Thymus (tissue), 11 donors: Measurements from ENCODE around the gene RSRC1. TPM values are rescaled to one million over a fixed set of nuclear protein-coding genes. Genes with fewer than 3 reads are reported as not detected.

Experiments used
- DNase-seq, 9 donors: peaks; one replicate each; pipeline ENCODE4 v3.0.0-alpha.2; 2013; ENCODE audit warnings: low spot score in 9 of 9, low read depth in 6 of 9, missing footprints in 1 of 9
- H3K27ac ChIP-seq, 2 donors: one replicate each; pipeline ENCODE4 v1.5.1; 2013; ENCODE audit warnings: control low read depth in 1 of 2, low read depth in 1 of 2, low read length in 1 of 2, mild to moderate bottlenecking in 1 of 2, moderate library complexity in 1 of 2
- H3K27me3 ChIP-seq, 2 donors: one replicate each; pipeline ENCODE4 v1.5.1; 2013; ENCODE audit warnings: low read length in 1 of 2; ENCODE audit not compliant: control insufficient read depth in 2 of 2, insufficient read depth in 1 of 2
- H3K36me3 ChIP-seq, 2 donors: one replicate each; pipeline ENCODE4 v1.5.1; 2013; ENCODE audit warnings: low read length in 1 of 2, mild to moderate bottlenecking in 1 of 2, moderate library complexity in 1 of 2; ENCODE audit not compliant: control insufficient read depth in 2 of 2, insufficient read depth in 2 of 2
- H3K4me1 ChIP-seq, 2 donors: one replicate each; pipeline ENCODE4 v1.5.1; 2013; ENCODE audit warnings: low read length in 2 of 2; ENCODE audit not compliant: control insufficient read depth in 2 of 2, insufficient read depth in 2 of 2
- H3K4me3 ChIP-seq, 2 donors: one replicate each; pipeline ENCODE4 v1.5.1; 2013; ENCODE audit warnings: low read length in 2 of 2, control low read depth in 1 of 2, mild to moderate bottlenecking in 1 of 2
- H3K9me3 ChIP-seq, 2 donors: one replicate each; pipeline ENCODE4 v1.5.1; 2013; ENCODE audit warnings: low read length in 1 of 2, mild to moderate bottlenecking in 1 of 2; ENCODE audit not compliant: control insufficient read depth in 2 of 2, insufficient read depth in 1 of 2
- WGBS: extraction: QIAGEN DNeasy Blood & Tissue Kit; methylation state at CpG from one replicate; pipeline ENCODE4 v1.1.7; 2013; 5-methylcytosine and 5-hydroxymethylcytosine counted together
- polyA plus RNA-seq: library from polyadenylated mRNA; stranded (reverse); fragments of 200-250 nt; gene quantifications from one replicate; pipeline ENCODE4 v1.2.3, GENCODE V29; 2013
- total RNA-seq: library from RNA; stranded (reverse); fragments of 120-200 nt; gene quantifications from one replicate; pipeline ENCODE4 v1.2.4, GENCODE V29; 2013
- donor health status: healthy.

RSRC1 gene
- total and polyA plus RNA-seq, 2 donors, result 19.4 to 44.3 TPM

DNA sequence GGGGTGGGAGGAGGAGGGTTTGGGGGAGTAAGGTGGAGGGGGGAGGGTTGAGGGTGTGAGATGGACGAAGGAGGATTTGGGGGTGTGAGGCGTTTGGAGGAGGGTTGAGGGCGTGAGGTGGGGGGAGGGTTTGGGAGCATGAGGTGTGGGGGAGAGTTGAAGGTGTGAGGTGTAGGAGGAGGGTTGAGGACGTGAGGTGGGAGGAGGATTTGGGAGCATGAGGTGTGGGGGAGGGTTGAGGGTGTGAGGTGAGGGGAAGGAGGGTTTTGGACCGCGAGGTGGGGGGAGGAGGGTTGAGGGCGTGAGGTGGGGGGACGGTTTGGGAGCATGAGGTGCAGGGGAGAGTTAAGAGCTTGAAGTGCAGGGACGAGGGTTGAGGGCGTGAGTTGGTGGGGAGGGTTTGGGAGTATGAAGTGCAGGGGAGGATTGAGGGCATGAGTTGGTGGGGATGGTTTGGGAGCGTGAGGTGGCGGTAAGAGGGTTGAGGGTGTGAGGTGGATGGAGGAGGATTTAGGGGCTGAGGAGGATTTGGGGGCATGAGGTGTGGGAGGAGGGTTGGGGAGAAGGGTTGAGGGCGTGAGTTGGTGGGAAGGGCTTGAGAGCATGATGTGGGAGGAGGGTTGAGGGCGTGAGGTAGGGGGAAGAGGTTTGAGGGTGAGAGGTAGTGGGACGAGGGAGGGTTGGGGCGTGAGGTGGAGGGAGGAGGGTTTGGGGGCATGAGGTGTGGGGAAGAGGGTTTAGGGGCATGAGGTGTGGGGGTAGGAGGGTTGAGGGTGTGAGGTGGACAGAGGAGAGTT is 462.3 kb downstream of the RSRC1 start:
- H3K4me3 ChIP-seq, result no peak overlapping the region
- H3K4me1 ChIP-seq, result peaks cover 2 to 12% of the 10 kb centered on the region in 2 donors
- no peaks in the 10 kb centered on the region for H3K36me3 ChIP-seq
- H3K27me3 ChIP-seq, result peaks cover 0 to 29% of the 10 kb centered on the region in 2 donors
- peaks cover 0 to 4% of the 10 kb centered on the region in 2 donors for H3K9me3 ChIP-seq
- WGBS, result 89% methylated on average over 16 of the region's 16 CpGs
- no peak overlapping the region for H3K27ac ChIP-seq
- DNase-seq, result no peak

DNA sequence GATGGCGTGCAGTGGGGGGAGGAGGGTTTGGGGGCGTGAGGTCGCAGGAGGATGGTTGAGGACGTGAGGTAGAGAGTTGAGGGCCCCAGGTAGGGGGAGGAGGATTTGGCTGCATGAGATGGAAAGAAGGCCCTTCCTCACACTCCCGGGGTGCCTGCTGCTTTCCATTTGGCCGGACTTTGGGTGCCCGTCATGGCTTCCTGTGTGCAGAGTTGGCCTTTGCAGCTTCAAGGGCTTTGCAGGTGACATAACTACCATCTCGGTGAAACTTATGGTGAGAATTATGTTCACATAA is 462.8 kb downstream of the RSRC1 start:
- no peaks in the 10 kb centered on the region for H3K36me3 ChIP-seq
- WGBS, result 91% methylated on average over 8 of the region's 8 CpGs
- H3K4me3 ChIP-seq, result no peak overlapping the region
- peaks cover 0 to 29% of the 10 kb centered on the region in 2 donors for H3K27me3 ChIP-seq
- no peak for DNase-seq
- peaks cover 2 to 12% of the 10 kb centered on the region in 2 donors for H3K4me1 ChIP-seq
- H3K9me3 ChIP-seq, result peaks cover 0 to 4% of the 10 kb centered on the region in 2 donors
- H3K27ac ChIP-seq, result no peak overlapping the region

DNA sequence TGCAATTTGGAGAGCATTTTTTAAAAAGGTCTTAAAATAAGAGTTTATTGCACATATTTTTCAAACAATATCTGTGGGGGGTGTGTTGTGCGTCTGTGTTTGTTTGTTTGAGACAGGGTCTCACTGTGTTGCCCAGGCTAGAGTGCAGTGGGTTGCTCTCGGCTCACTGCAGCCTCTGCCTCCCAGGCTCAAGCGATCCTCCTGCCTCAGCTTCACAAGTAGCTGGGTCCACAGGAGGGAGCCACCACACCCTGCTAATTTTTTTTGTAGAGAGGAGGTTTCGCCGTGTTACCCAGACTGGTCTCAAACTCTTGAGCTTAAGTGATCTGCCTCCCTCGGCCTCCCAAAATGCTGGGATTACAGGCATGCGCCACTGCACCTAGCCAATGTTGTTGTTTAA is 463.8 kb downstream of the RSRC1 start:
- Histone ChIP-seq H3K9me3 (peaks cover 0 to 4% of the 10 kb centered on the region in 2 donors), H3K4me3 (no peak overlapping the region), H3K27ac (no peak overlapping the region), H3K27me3 (peaks cover 0 to 29% of the 10 kb centered on the region in 2 donors), H3K4me1 (peaks cover 2 to 12% of the 10 kb centered on the region in 2 donors), H3K36me3 (no peaks in the 10 kb centered on the region)
- no peak for DNase-seq
- 96% methylated on average over 7 of the region's 7 CpGs for WGBS

DNA sequence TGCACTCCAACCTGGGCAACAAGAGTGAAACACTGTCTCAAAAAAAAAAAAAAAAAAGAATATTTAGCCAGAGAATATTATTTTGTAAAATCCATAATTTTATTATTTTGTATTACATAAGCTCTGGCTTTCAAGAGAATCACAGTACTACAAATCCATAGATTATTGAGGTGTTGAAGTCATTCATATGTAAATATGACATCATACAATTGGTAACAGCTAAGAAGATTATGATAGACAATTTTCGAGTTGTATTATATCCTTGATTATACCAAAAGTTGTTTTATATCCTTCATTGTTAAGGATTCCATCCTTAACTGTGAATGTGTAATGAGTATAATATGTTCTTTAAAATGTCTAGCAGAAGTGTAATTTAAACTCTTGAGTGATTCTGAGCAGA is 464.8 kb downstream of the RSRC1 start:
- Histone ChIP-seq H3K36me3 (no peaks in the 10 kb centered on the region), H3K27ac (no peak overlapping the region), H3K27me3 (peaks cover 0 to 26% of the 10 kb centered on the region in 2 donors), H3K4me3 (no peak overlapping the region), H3K4me1 (peaks cover 2 to 12% of the 10 kb centered on the region in 2 donors), H3K9me3 (peaks cover 0 to 4% of the 10 kb centered on the region in 2 donors)
- 90% methylated on average over 1 of the region's 1 CpG for WGBS
- no peak for DNase-seq

DNA sequence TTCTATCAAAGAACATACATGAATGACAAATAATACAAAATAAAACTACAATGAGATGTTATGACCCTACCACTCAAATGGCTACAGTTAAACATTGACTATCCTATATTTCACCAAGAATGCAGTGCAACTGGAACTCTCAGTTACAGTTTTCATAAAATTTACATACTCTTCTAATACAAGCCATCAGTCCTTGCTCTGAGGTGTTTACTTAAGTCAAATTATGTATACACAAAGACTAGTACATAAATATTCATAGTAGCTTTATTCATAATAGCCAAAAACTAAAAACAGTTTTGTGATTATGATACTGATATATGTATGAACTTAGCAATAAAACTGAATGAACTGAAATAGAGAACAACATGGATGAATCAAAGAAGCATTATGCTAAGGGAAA is 480.3 kb downstream of the RSRC1 start:
- H3K27ac ChIP-seq, result no peak overlapping the region
- no peaks in the 10 kb centered on the region for H3K9me3 ChIP-seq
- H3K27me3 ChIP-seq, result no peaks in the 10 kb centered on the region
- no peak for DNase-seq
- H3K4me1 ChIP-seq, result no peaks in the 10 kb centered on the region
- H3K36me3 ChIP-seq, result no peaks in the 10 kb centered on the region
- no peak overlapping the region for H3K4me3 ChIP-seq

Other genes starting within 250 kb of the RSRC1 start
- 0.05 TPM for gene SHOX2, start 3.7 kb upstream of the RSRC1 start, total RNA-seq
- gene SHOX2, start 3.7 kb upstream of the RSRC1 start, polyA plus RNA-seq, result 0.57 TPM